Astrocyte (in vitro differentiated cells and primary cell): Measurements from ENCODE around the gene SUSD6. TPM values are rescaled to one million over a fixed set of nuclear protein-coding genes. Genes with fewer than 3 reads are reported as not detected.
"Not testable (repeated sequence)": the region's sequence is repeated elsewhere in the genome, so short reads cannot be mapped to it uniquely, and the experiment has no call there.

Experiments used
- DNase-seq: peaks from one replicate; pipeline ENCODE4 v3.0.0-alpha.2; 2010; ENCODE audit warnings: low read depth
- FAIRE-seq: peaks from 2 replicates; lab custom pipeline; 2011; peaks lifted over from hg19 to GRCh38; lab: Jason Lieb, UNC
- H2AFZ ChIP-seq: 2 replicates; pipeline ENCODE4 v1.6.0; 2012; ENCODE audit warnings: low read depth, low read length, inconsistent platforms
- H3K27ac ChIP-seq: 2 replicates; pipeline ENCODE4 v1.5.1; 2011; ENCODE audit warnings: low read depth, low read length, inconsistent platforms
- H3K27me3 ChIP-seq: 2 replicates; pipeline ENCODE4 v1.6.0; 2011; ENCODE audit warnings: low read length, inconsistent platforms; ENCODE audit not compliant: insufficient read depth
- H3K36me3 ChIP-seq: 2 replicates; pipeline ENCODE4 v1.5.1; 2011; ENCODE audit warnings: low read length, inconsistent platforms; ENCODE audit not compliant: insufficient read depth
- H3K4me1 ChIP-seq: 2 replicates; pipeline ENCODE4 v1.5.1; 2011; ENCODE audit warnings: low read length, inconsistent platforms; ENCODE audit not compliant: insufficient read depth
- H3K4me2 ChIP-seq: 2 replicates; pipeline ENCODE4 v1.6.0; 2012; ENCODE audit warnings: low read length, inconsistent platforms
- H3K4me3 ChIP-seq: 2 replicates; pipeline ENCODE4 v1.5.1; 2011; ENCODE audit warnings: low read depth, mild to moderate bottlenecking, low read length, inconsistent platforms; ENCODE audit not compliant: insufficient read depth
- H3K79me2 ChIP-seq: 2 replicates; pipeline ENCODE4 v1.6.0; 2012; ENCODE audit warnings: mild to moderate bottlenecking, low read length, inconsistent platforms; ENCODE audit not compliant: insufficient read depth
- H3K9ac ChIP-seq: 2 replicates; pipeline ENCODE4 v1.6.0; 2012; ENCODE audit warnings: mild to moderate bottlenecking, low read length, inconsistent platforms
- H3K9me3 ChIP-seq: 2 replicates; pipeline ENCODE4 v1.5.1; 2012; ENCODE audit warnings: low read depth, mild to moderate bottlenecking, low read length, inconsistent platforms; ENCODE audit not compliant: insufficient read depth
- H4K20me1 ChIP-seq: 2 replicates; pipeline ENCODE4 v1.6.0; 2012; ENCODE audit warnings: low read length, inconsistent platforms; ENCODE audit not compliant: insufficient read depth
- H3K27ac Mint-ChIP-seq: one replicate; pipeline ENCODE4 v1.8.0; 2021; ENCODE audit warnings: mild to moderate bottlenecking, mixed read lengths; ENCODE audit not compliant: unreplicated experiment
- H3K27me3 Mint-ChIP-seq: one replicate; pipeline ENCODE4 v1.8.0; 2021; ENCODE audit warnings: low read depth, mixed read lengths; ENCODE audit not compliant: unreplicated experiment
- H3K36me3 Mint-ChIP-seq: one replicate; pipeline ENCODE4 v1.8.0; 2021; ENCODE audit warnings: low read depth, mixed read lengths; ENCODE audit not compliant: unreplicated experiment
- H3K4me1 Mint-ChIP-seq: one replicate; pipeline ENCODE4 v1.8.0; 2021; ENCODE audit warnings: low read depth, mixed read lengths; ENCODE audit not compliant: unreplicated experiment
- H3K4me3 Mint-ChIP-seq: one replicate; pipeline ENCODE4 v1.8.0; 2021; ENCODE audit warnings: mild to moderate bottlenecking, moderate library complexity, mixed read lengths; ENCODE audit not compliant: unreplicated experiment
- H3K9me3 Mint-ChIP-seq: one replicate; pipeline ENCODE4 v1.8.0; 2021; ENCODE audit warnings: mild to moderate bottlenecking, mixed read lengths; ENCODE audit not compliant: unreplicated experiment
- EZH2 ChIP-seq: IDR thresholded peaks from 2 replicates; pipeline ENCODE4 v1.6.1; 2012; ENCODE audit warnings: mild to moderate bottlenecking, low read length, inconsistent platforms; ENCODE audit not compliant: insufficient read depth
- total RNA-seq: library from RNA; stranded (reverse); gene quantifications from 2 replicates; pipeline ENCODE4 v1.2.1, GENCODE V29; 2021
- TF ChIP-seq, protein P1 (sequence below): IDR thresholded peaks from 2 replicates; pipeline ENCODE4 v1.5.1; 2011; ENCODE audit warnings: low read depth, mild to moderate bottlenecking, inconsistent platforms, low read length, moderate library complexity; ENCODE audit not compliant: insufficient read depth

The SUSD6 gene
- total RNA-seq, 1 donor from 2014 or later: 25.6 TPM

DNA sequence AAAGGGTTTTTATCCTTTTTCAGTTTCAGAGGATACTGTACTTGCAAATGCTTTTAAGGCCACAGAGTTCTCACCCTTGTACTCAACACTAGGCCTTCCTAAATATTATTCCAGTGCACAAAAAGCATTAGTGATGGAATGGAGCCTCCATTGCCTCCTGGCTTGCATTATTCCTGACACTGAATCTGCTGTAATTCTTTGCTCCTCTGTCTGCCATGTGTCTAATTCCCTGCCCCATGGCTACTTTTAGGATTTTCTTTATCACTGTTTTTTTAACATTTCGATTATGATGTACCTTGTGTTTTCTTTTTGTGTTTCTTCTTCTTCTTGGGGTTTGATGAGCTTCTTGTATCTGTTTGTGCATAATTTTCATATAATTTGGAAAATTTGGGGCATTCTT, 29.5 kb downstream of the SUSD6 start:
- DNase-seq (no peak), FAIRE-seq (no peak)
- Mint-ChIP-seq H3K9me3 (peaks cover 14% of the 10 kb centered on the region), H3K4me3 (no peak overlapping the region), H3K27me3 (no peaks in the 10 kb centered on the region), H3K27ac (no peak overlapping the region), H3K36me3 (peaks cover 21% of the 10 kb centered on the region), H3K4me1 (peaks cover 51% of the 10 kb centered on the region)
- H3K36me3 ChIP-seq: no peaks in the 10 kb centered on the region
- peaks cover 79% of the 10 kb centered on the region for H3K79me2 ChIP-seq
- no peak overlapping the region for H3K9ac ChIP-seq
- H3K4me1 ChIP-seq: peaks cover 26% of the 10 kb centered on the region
- H3K27ac ChIP-seq: no peak overlapping the region
- peaks cover 62% of the 10 kb centered on the region for H4K20me1 ChIP-seq
- no peak for TF ChIP-seq EZH2
- TF ChIP-seq, protein P1, sequence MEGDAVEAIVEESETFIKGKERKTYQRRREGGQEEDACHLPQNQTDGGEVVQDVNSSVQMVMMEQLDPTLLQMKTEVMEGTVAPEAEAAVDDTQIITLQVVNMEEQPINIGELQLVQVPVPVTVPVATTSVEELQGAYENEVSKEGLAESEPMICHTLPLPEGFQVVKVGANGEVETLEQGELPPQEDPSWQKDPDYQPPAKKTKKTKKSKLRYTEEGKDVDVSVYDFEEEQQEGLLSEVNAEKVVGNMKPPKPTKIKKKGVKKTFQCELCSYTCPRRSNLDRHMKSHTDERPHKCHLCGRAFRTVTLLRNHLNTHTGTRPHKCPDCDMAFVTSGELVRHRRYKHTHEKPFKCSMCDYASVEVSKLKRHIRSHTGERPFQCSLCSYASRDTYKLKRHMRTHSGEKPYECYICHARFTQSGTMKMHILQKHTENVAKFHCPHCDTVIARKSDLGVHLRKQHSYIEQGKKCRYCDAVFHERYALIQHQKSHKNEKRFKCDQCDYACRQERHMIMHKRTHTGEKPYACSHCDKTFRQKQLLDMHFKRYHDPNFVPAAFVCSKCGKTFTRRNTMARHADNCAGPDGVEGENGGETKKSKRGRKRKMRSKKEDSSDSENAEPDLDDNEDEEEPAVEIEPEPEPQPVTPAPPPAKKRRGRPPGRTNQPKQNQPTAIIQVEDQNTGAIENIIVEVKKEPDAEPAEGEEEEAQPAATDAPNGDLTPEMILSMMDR: no peak
- H3K27me3 ChIP-seq: no peaks in the 10 kb centered on the region
- no peak overlapping the region for H3K4me3 ChIP-seq
- no peaks in the 10 kb centered on the region for H3K9me3 ChIP-seq
- no peak overlapping the region for H2AFZ ChIP-seq
- no peak overlapping the region for H3K4me2 ChIP-seq

DNA sequence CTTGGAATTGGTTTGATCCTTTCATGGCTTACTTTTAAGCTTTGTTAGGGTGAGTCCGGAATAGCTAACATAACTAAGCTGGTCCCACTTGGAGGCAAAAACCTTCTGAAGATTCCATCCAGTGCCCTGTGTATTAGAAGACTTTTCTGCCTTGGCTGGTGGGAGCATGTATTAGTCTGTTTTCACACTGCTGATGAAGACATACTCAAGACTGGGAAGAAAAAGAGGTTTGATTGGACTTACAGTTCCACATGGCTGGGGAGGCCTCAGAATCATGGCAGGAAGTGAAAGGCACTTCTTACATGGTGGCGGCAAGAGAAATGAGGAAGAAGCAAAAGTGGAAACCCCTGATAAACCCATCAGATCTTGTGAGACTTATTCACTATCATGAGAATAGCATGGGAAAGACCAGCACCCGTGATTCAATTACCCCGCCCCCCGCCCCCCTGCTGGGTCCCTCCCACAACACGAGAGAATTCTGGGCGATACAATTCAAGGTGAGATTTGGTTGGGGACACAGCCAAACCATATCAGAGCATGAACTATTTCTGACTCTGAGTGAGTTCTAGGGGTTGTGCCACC, 30.9 kb downstream of the SUSD6 start:
- H3K9me3 ChIP-seq, DNase-seq, H3K4me3 Mint-ChIP-seq, FAIRE-seq, H3K4me3 ChIP-seq, H3K27ac ChIP-seq, H3K27ac Mint-ChIP-seq, H3K27me3 ChIP-seq, H3K27me3 Mint-ChIP-seq, H2AFZ ChIP-seq, H3K9ac ChIP-seq, H3K4me2 ChIP-seq, H3K36me3 ChIP-seq: not testable (repeated sequence)
- Mint-ChIP-seq H3K9me3 (peaks cover 14% of the 10 kb centered on the region), H3K4me1 (peaks cover 42% of the 10 kb centered on the region), H3K36me3 (peaks cover 26% of the 10 kb centered on the region)
- H3K79me2 ChIP-seq: peaks cover 75% of the 10 kb centered on the region
- peaks cover 48% of the 10 kb centered on the region for H4K20me1 ChIP-seq
- H3K4me1 ChIP-seq: peaks cover 21% of the 10 kb centered on the region

DNA sequence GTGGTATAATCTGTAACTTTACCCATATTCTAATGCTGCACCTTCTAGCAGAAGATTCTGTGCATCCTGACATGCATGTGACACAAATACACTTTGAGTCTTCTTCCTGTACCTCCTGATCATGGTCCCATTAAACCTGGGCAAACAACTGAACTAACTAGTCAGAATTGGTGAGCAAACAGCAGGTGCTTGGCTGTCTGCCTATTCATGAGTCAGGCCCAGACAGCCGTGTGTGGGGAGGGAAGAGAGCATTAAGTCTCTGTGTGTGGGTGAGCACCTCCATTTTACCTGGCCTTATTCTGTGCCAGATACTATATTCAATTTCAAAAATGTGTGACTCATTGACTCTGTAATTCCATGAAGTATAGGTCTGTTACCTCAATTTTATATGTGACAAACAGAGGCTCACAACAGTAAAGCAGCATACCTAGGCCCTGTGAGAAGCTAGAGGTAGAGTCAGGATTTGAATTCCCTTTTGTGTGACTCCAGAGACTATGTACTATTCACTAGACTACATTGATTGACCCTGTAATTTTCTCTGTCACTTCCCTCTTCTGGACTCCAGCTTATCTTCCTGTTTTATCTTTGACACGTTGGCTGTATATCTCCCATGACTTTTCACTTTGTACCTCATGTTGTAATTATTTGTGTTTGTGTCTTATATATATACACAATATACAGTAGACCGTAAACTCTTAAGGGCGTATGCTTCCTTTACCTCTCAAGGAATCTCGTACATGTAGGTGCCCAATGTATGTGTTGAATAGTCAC, 32.2 kb downstream of the SUSD6 start:
- no peak overlapping the region for H3K27ac Mint-ChIP-seq
- Histone ChIP-seq H3K4me3 (no peak overlapping the region), H3K36me3 (no peaks in the 10 kb centered on the region), H3K4me1 (peaks cover 17% of the 10 kb centered on the region), H3K9me3 (no peaks in the 10 kb centered on the region), H3K27me3 (no peaks in the 10 kb centered on the region), H3K9ac (no peak overlapping the region), H3K27ac (no peak overlapping the region), H3K79me2 (peaks cover 68% of the 10 kb centered on the region), H2AFZ (no peak overlapping the region), H4K20me1 (peaks cover 38% of the 10 kb centered on the region), H3K4me2 (peak overlapping the region; percentile 5)
- no peak overlapping the region for H3K4me3 Mint-ChIP-seq
- no peaks in the 10 kb centered on the region for H3K27me3 Mint-ChIP-seq
- FAIRE-seq (no peak), DNase-seq (peak; percentile 80)
- TF ChIP-seq, protein P1: no peak
- TF ChIP-seq EZH2: no peak
- H3K9me3 Mint-ChIP-seq: peaks cover 14% of the 10 kb centered on the region
- H3K4me1 Mint-ChIP-seq: peaks cover 41% of the 10 kb centered on the region
- peaks cover 26% of the 10 kb centered on the region for H3K36me3 Mint-ChIP-seq
